HG02798 (cell line): ENCODE measurements around the gene HES4.

Experiments
- ATAC-seq: cut with Tn5 transposase; IDR thresholded peaks from one replicate; pipeline ENCODE4 v1.9.1; 2021; ENCODE audit warnings: mild to moderate bottlenecking; ENCODE audit not compliant: unreplicated experiment, poor library complexity

HES4 gene

GRCh38 chr1:954927-955326, 45.0 kb downstream of the HES4 start:
- no peak for ATAC-seq

- ATAC-seq: no peak
Measured at GRCh38 chr1:953524-954320, 46.2 kb downstream of the HES4 start.

- ATAC-seq: no peak
Measured at GRCh38 chr1:952603-953002, 47.3 kb downstream of the HES4 start.

GRCh38 chr1:952201-952600, 47.7 kb downstream of the HES4 start:
- ATAC-seq: no peak

- ATAC-seq: no peak
Measured at GRCh38 chr1:951364-951763, 48.5 kb downstream of the HES4 start.

GRCh38 chr1:950881-951280, 49.0 kb downstream of the HES4 start:
- ATAC-seq: no peak

GRCh38 chr1:950268-950667, 49.6 kb downstream of the HES4 start:
- ATAC-seq: no peak
